Liver (tissue), 9 donors: Measurements from ENCODE around the gene CLMN. TPM values are rescaled to one million over a fixed set of nuclear protein-coding genes. Genes with fewer than 3 reads are reported as not detected.

Source experiments
- DNase-seq: peaks from one replicate; pipeline ENCODE4 v3.0.0-alpha.2; 2017; ENCODE audit warnings: low spot score
- H3K27ac ChIP-seq, 2 donors: one replicate each; pipeline ENCODE4 v1.7.0; 2013; ENCODE audit warnings: inconsistent platforms in 2 of 2, low read length in 2 of 2, control low read depth in 1 of 2, low read depth in 1 of 2, mild to moderate bottlenecking in 1 of 2
- H3K27me3 ChIP-seq, 4 donors: one replicate each; pipeline versions ENCODE4 v1.6.1 to v1.7.0; 2013; ENCODE audit warnings: low read length in 3 of 4, inconsistent platforms in 1 of 4, mild to moderate bottlenecking in 1 of 4, moderate library complexity in 1 of 4; ENCODE audit not compliant: control insufficient read depth in 4 of 4, insufficient read depth in 4 of 4
- H3K36me3 ChIP-seq, 4 donors: one replicate each; pipeline versions ENCODE4 v1.6.1 to v1.7.0; 2013; ENCODE audit warnings: low read length in 3 of 4, mild to moderate bottlenecking in 3 of 4, low read depth in 1 of 4, moderate library complexity in 1 of 4; ENCODE audit not compliant: control insufficient read depth in 4 of 4, insufficient read depth in 3 of 4
- H3K4me1 ChIP-seq, 4 donors: one replicate each; pipeline versions ENCODE4 v1.6.1 to v1.7.0; 2013; ENCODE audit warnings: low read length in 3 of 4, mild to moderate bottlenecking in 3 of 4, moderate library complexity in 1 of 4; ENCODE audit not compliant: control insufficient read depth in 4 of 4, insufficient read depth in 4 of 4
- H3K4me3 ChIP-seq, 3 donors: one replicate each; pipeline versions ENCODE4 v1.6.1 to v1.7.0; 2013; ENCODE audit warnings: low read length in 3 of 3, control low read depth in 1 of 3, low read depth in 1 of 3, mild to moderate bottlenecking in 1 of 3
- H3K9ac ChIP-seq, 2 donors: one replicate each; pipeline ENCODE4 v1.7.0; 2013; ENCODE audit warnings: low read length in 2 of 2, mild to moderate bottlenecking in 2 of 2, moderate library complexity in 2 of 2, control low read depth in 1 of 2, low read depth in 1 of 2
- H3K9me3 ChIP-seq, 4 donors: one replicate each; pipeline versions ENCODE4 v1.6.1 to v1.7.0; 2013; ENCODE audit warnings: low read length in 3 of 4; ENCODE audit not compliant: control insufficient read depth in 4 of 4
- CTCF ChIP-seq: fragments of 150-350 bp; IDR thresholded peaks from 2 replicates; pipeline ENCODE4 v1.5.1; 2017; ENCODE audit warnings: improper control_type of control experiment, low read depth, low read length; ENCODE audit not compliant: missing input control
- EGR1 ChIP-seq, 2 donors: IDR thresholded peaks; 2 replicates each; pipeline ENCODE4 v1.6.1; 2016 to 2018; ENCODE audit warnings: antibody characterized with exemption in 2 of 2, low read depth in 2 of 2
- FOXA1 ChIP-seq: IDR thresholded peaks from 2 replicates; pipeline ENCODE4 v1.6.1; 2016; ENCODE audit warnings: antibody characterized with exemption
- FOXA2 ChIP-seq: IDR thresholded peaks from 2 replicates; pipeline ENCODE4 v1.6.1; 2016; ENCODE audit warnings: antibody characterized with exemption
- GABPA ChIP-seq, 2 donors: IDR thresholded peaks in 1 of 2; conservative IDR thresholded peaks in 1 of 2; 2 replicates each; pipeline ENCODE4 v1.6.1; 2016; ENCODE audit warnings: antibody characterized with exemption in 2 of 2, mild to moderate bottlenecking in 1 of 2, moderate library complexity in 1 of 2
- HNF4A ChIP-seq, 2 donors: conservative IDR thresholded peaks; 2 replicates each; pipeline ENCODE4 v1.6.1; 2016; ENCODE audit warnings: antibody characterized with exemption in 2 of 2, mild to moderate bottlenecking in 2 of 2
- HNF4G ChIP-seq: IDR thresholded peaks from 2 replicates; pipeline ENCODE4 v1.6.1; 2016; ENCODE audit warnings: antibody characterized with exemption
- JUND ChIP-seq, 2 donors: IDR thresholded peaks; 2 replicates each; pipeline ENCODE4 v1.6.1; 2016; ENCODE audit warnings: antibody characterized with exemption in 2 of 2
- NR2F2 ChIP-seq: IDR thresholded peaks from 2 replicates; pipeline ENCODE4 v1.6.1; 2016; ENCODE audit warnings: antibody characterized with exemption
- RAD21 ChIP-seq, 2 donors: IDR thresholded peaks; 2 replicates each; pipeline ENCODE4 v1.6.1; 2016; ENCODE audit warnings: antibody characterized with exemption in 2 of 2, mild to moderate bottlenecking in 2 of 2
- REST ChIP-seq: IDR thresholded peaks from 2 replicates; pipeline ENCODE4 v1.6.1; 2016; ENCODE audit warnings: antibody characterized with exemption, mild to moderate bottlenecking
- RXRA ChIP-seq, 2 donors: IDR thresholded peaks; 2 replicates each; pipeline ENCODE4 v1.6.1; 2017 to 2018; ENCODE audit warnings: antibody characterized with exemption in 2 of 2, mild to moderate bottlenecking in 1 of 2
- SP1 ChIP-seq: IDR thresholded peaks from 2 replicates; pipeline ENCODE4 v1.6.1; 2018; ENCODE audit warnings: antibody characterized with exemption, mild to moderate bottlenecking
- TAF1 ChIP-seq: conservative IDR thresholded peaks from 2 replicates; pipeline ENCODE4 v1.6.1; 2016; ENCODE audit warnings: antibody characterized with exemption, mild to moderate bottlenecking
- YY1 ChIP-seq: IDR thresholded peaks from 2 replicates; pipeline ENCODE4 v1.6.1; 2016; ENCODE audit warnings: antibody characterized with exemption, mild to moderate bottlenecking
- ZBTB33 ChIP-seq: IDR thresholded peaks from 2 replicates; pipeline ENCODE4 v1.6.1; 2016; ENCODE audit warnings: antibody characterized with exemption
- WGBS: extraction: QIAGEN DNeasy Blood & Tissue Kit; methylation state at CpG from one replicate; pipeline ENCODE4 v1.1.7; 2013; 5-methylcytosine and 5-hydroxymethylcytosine counted together
- polyA plus RNA-seq, 2 donors: library from polyadenylated mRNA; stranded (reverse) in 1 of 2; unstranded in 1 of 2; fragments of 200-250 nt in 1 of 2; fragments of >200 nt in 1 of 2; fragmentation: Nextera tagmentation in 1 of 2; extraction: Ambion mirVana in 1 of 2; gene quantifications; one replicate each; pipeline versions ENCODE4 v1.2.1 to v1.2.3, GENCODE V29; 2013 to 2015
- total RNA-seq, 2 donors: library from RNA; depleted of rRNA; stranded (reverse); fragments of >200 nt; gene quantifications; one replicate each; pipeline ENCODE4 v1.2.3, GENCODE V29; 2014
- TF ChIP-seq, protein P1 (sequence below): IDR thresholded peaks from 2 replicates; pipeline ENCODE4 v1.6.1; 2016; ENCODE audit warnings: antibody characterized with exemption
- TF ChIP-seq, protein P2 (sequence below): IDR thresholded peaks from 2 replicates; pipeline ENCODE4 v1.6.1; 2016; ENCODE audit warnings: antibody characterized with exemption
- donor health status: healthy.
- donor health status: healthy.
- donor health status: healthy.
- donor health status: healthy.
- donor health status: healthy.

Gene CLMN
- total and polyA plus RNA-seq, 4 donors: 6.0 to 41.1 (median 24.1) TPM

DNA sequence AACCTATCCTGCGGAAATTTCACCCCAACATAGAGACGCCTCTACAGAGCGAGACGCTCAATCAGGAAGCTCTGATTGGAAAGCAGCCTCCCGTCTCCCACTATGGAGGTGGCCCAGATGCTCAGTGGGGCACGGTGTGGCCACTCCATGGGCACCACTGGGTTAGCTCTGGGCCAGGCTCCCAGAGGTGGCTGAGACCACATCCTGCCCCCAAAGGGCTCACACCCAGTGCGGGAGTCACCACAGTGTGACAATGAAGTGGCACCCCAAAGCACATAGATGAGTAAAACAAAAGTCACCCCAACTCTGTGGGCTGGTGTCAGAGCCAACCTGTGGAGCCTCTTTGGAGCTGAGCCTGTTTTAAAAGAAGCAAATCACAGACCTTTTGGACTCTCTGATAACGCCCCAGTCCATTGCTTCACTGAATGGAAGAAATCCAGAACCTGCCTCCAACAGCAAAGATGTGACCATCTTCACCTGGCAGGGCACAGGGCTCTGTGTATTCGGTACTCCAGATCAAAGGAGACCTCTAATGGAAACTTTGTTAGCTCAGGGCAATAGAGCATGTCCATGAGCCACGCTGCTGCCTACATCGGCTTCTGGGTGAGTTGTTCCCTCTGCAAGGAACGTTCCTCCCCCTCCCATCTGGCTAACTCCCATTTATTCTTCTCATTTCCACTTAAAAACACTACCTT, 19.6 kb downstream of the CLMN start:
- DNase-seq: no peak
- Histone ChIP-seq H3K4me3 (no peak overlapping the region), H3K27ac (peak overlapping the region; percentile 94 to 97), H3K4me1 (peaks cover 26 to 65% (median 61%) of the 10 kb centered on the region in 4 donors), H3K9ac (peak overlapping the region; percentile 36 to 94), H3K36me3 (no peaks in the 10 kb centered on the region), H3K27me3 (no peaks in the 10 kb centered on the region), H3K9me3 (peaks cover 0 to 3% (median 0%) of the 10 kb centered on the region in 4 donors)
- 52% methylated on average over 12 of the region's 12 CpGs for WGBS
- TF ChIP-seq EGR1 (IDR thresholded peaks at IDR 0.05; ENCODE audit: low read depth in 2 of 2): peak; percentile 73 to 96
- TF ChIP-seq ZBTB33: peak; percentile 92
- peak; percentile 17 for TF ChIP-seq TAF1
- TF ChIP-seq JUND (IDR thresholded peaks at IDR 0.05): peak; percentile 92 to 93
- TF ChIP-seq, protein P1, sequence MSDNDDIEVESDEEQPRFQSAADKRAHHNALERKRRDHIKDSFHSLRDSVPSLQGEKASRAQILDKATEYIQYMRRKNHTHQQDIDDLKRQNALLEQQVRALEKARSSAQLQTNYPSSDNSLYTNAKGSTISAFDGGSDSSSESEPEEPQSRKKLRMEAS: peak; percentile 87
- peak; percentile 96 to 97 for TF ChIP-seq HNF4A (conservative IDR thresholded peaks at IDR 0.05)
- peak; percentile 6 for TF ChIP-seq CTCF
- peak; percentile 79 for TF ChIP-seq FOXA2
- TF ChIP-seq YY1: peak; percentile 75
- peak; percentile 65 to 72 for TF ChIP-seq RAD21 (IDR thresholded peaks at IDR 0.05)
- TF ChIP-seq FOXA1: no peak
- no peak for TF ChIP-seq NR2F2
- TF ChIP-seq, protein P2, sequence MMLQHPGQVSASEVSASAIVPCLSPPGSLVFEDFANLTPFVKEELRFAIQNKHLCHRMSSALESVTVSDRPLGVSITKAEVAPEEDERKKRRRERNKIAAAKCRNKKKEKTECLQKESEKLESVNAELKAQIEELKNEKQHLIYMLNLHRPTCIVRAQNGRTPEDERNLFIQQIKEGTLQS: peak; percentile 80
- peak in 1 of 2 donors; percentile 43 for TF ChIP-seq GABPA (IDR thresholded peaks at IDR 0.05 in 1 of 2, conservative IDR thresholded peaks at IDR 0.05 in 1 of 2)
- TF ChIP-seq SP1: peak; percentile 95
- TF ChIP-seq REST: peak; percentile 69
- peak; percentile 94 to 97 for TF ChIP-seq RXRA (IDR thresholded peaks at IDR 0.05)
- TF ChIP-seq HNF4G: peak; percentile 95
